Measurements from ENCODE around the gene KRT28. TPM values are rescaled to one million over a fixed set of nuclear protein-coding genes. Genes with fewer than 3 reads are reported as not detected.

Gene KRT28
- total RNA-seq, 1 experiment from 2014 or later: not detected

- H3K4me3 ChIP-seq (ENCODE audit: low read depth in 2 of 2, low read length in 2 of 2): peak overlapping the region; percentile 71 to 90
- peaks cover 8% of the 10 kb centered on the region; the same call in 1 of the 2 replicates for H3K36me3 ChIP-seq (ENCODE audit: control insufficient read depth, insufficient read depth, low read length)
- DNase-seq (ENCODE audit: low read depth, low spot score) (no peak), ATAC-seq (no peak)
- no peak for TF ChIP-seq CTCF (IDR thresholded peaks at IDR 0.05)
- TF ChIP-seq SIN3A (IDR thresholded peaks at IDR 0.05; ENCODE audit: borderline replicate concordance, insufficient read depth, low read depth, low read length): no peak
- TF ChIP-seq POLR2AphosphoS5 (IDR thresholded peaks at IDR 0.05; ENCODE audit: low read depth, low read length): no peak
- TF ChIP-seq REST (IDR thresholded peaks at IDR 0.05; ENCODE audit: insufficient read depth in 1 of 2, low read depth in 2 of 2, low read length in 1 of 2): no peak
- TF ChIP-seq TCF7L2 (IDR thresholded peaks at IDR 0.05; ENCODE audit: low read depth, low read length): no peak
- no peaks in the 10 kb centered on the region for H3K9me3 ChIP-seq (ENCODE audit: control insufficient read depth, insufficient read depth, low read depth, low read length)
- intact Hi-C loops (cut with micrococcal nuclease; ENCODE audit: unreplicated experiment): no loop called here
- H3K27ac ChIP-seq (ENCODE audit: low read length): peak overlapping the region; percentile 98
- peaks cover 16% of the 10 kb centered on the region; the same call in 1 of the 2 replicates for H3K4me1 ChIP-seq (ENCODE audit: control insufficient read depth, insufficient read depth, low read length)
- POLR2A ChIA-PET: interaction anchor here (0.6 to 1.1 kb wide), 4 partner anchors 9 to 573 kb away, joined by 3 to 7 read pairs (median 5); no protein-coding TSS in a partner anchor
- CTCF ChIA-PET: interaction anchor here (0.6 kb wide), 2 partner anchors 44 to 844 kb away, joined by 3 to 7 read pairs; no protein-coding TSS in a partner anchor
- in situ Hi-C loops (cut with HindIII; ENCODE audit: low pct_unique_long_range_greater_than_20kb, low sequenced_read_pairs): no loop called here
- TSS peak; percentile 99 for BruUV-seq (replicated peaks)
- H3K27me3 ChIP-seq (ENCODE audit: control insufficient read depth, insufficient read depth, low read length): no peaks in the 10 kb centered on the region
Observed at GRCh38 chr17:40818343-40818732, 18.6 kb upstream of the KRT28 start.

GRCh38 chr17:40817103-40817682 is 17.4 kb upstream of the KRT28 start:
- ChIA-PET CTCF (interaction anchor here (0.6 kb wide), 1 partner anchor 85 kb away, joined by 3 read pairs; no protein-coding TSS in a partner anchor), POLR2A (interaction anchor here (0.6 kb wide), 1 partner anchor 23 kb away, joined by 4 read pairs; no protein-coding TSS in a partner anchor)
- H3K27ac ChIP-seq (ENCODE audit: low read length): no peak overlapping the region
- ATAC-seq: no peak
- H3K4me3 ChIP-seq (ENCODE audit: low read depth in 2 of 2, low read length in 2 of 2): no peak overlapping the region
- H3K9me3 ChIP-seq (ENCODE audit: control insufficient read depth, insufficient read depth, low read depth, low read length): no peaks in the 10 kb centered on the region
- no TSS peak for BruUV-seq (replicated peaks)
- no peak for DNase-seq (ENCODE audit: low read depth, low spot score)
- no peak for TF ChIP-seq TCF7L2 (IDR thresholded peaks at IDR 0.05; ENCODE audit: low read depth, low read length)
- TF ChIP-seq SIN3A (IDR thresholded peaks at IDR 0.05; ENCODE audit: borderline replicate concordance, insufficient read depth, low read depth, low read length): no peak
- no peak; the same call in 1 of the 2 replicates for TF ChIP-seq POLR2AphosphoS5 (IDR thresholded peaks at IDR 0.05; ENCODE audit: low read depth, low read length)
- no peak for TF ChIP-seq CTCF (IDR thresholded peaks at IDR 0.05)
- no peaks in the 10 kb centered on the region for H3K27me3 ChIP-seq (ENCODE audit: control insufficient read depth, insufficient read depth, low read length)
- intact Hi-C loops (cut with micrococcal nuclease; ENCODE audit: unreplicated experiment): no loop called here
- H3K4me1 ChIP-seq (ENCODE audit: control insufficient read depth, insufficient read depth, low read length): peaks cover 16% of the 10 kb centered on the region; the same call in 1 of the 2 replicates
- in situ Hi-C loops (cut with HindIII; ENCODE audit: low pct_unique_long_range_greater_than_20kb, low sequenced_read_pairs): no loop called here
- H3K36me3 ChIP-seq (ENCODE audit: control insufficient read depth, insufficient read depth, low read length): peaks cover 8% of the 10 kb centered on the region; the same call in 1 of the 2 replicates

All from Panc1 (cell line).